ENCODE data around the gene ADCYAP1.

Gene ADCYAP1

GRCh38 chr18:910247-910646 lies 5.6 kb downstream of the ADCYAP1 start:
- no peak for DNase-seq

DNA sequence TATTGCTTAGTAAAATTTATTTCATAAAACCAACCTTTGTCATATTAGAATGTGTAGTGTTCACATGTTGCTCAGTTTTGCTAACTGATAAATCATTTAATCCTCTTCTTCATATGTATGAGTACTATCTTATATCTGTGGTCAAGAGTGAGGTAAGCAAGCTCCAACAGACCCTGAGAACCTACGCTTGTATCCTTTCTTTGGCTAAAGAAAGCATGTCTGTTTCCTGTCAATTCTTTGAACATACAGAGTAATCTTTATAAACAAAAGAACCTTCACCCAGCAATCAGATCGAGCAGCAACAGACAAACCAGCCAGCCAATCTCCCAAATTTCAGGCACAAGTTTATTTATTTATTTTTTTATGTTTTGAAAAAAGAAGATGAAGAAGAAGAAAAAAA lies 6.4 kb downstream of the ADCYAP1 start:
- DNase-seq: no peak

GRCh38 chr18:911486-911885 lies 6.8 kb downstream of the ADCYAP1 start:
- no peak for DNase-seq

GRCh38 chr18:916562-916961 lies 11.9 kb downstream of the ADCYAP1 start:
- no peak for DNase-seq

GRCh38 chr18:919078-919477 lies 14.4 kb downstream of the ADCYAP1 start:
- DNase-seq: no peak

- DNase-seq: no peak
These were observed 18.6 kb downstream of the ADCYAP1 start for GRCh38 chr18:923144-923866.

GRCh38 chr18:924987-925386 lies 20.3 kb downstream of the ADCYAP1 start:
- no peak for DNase-seq

DNA sequence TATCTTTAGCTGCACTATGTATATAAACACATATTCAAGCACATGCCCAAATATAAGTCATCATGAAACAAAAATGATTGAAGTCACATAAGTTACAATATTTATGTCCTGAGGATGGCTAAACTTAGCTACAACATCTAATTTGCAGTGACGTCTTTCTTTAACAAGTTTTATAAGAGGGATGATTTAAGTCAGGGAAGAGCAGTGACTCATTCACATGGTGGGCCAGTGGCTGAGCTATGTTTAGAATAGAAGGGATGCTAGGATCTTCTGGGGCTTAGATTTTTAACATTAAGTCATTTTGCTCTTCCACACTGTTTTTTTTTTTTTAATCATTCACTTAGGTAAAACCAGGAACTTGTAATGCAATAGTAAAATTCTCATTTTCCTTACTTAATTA lies 22.3 kb downstream of the ADCYAP1 start:
- no peak for DNase-seq

- DNase-seq: no peak
These were observed 28.4 kb downstream of the ADCYAP1 start for GRCh38 chr18:933082-933481.

GRCh38 chr18:934518-935133 lies 30.0 kb downstream of the ADCYAP1 start:
- no peak for DNase-seq

DNA sequence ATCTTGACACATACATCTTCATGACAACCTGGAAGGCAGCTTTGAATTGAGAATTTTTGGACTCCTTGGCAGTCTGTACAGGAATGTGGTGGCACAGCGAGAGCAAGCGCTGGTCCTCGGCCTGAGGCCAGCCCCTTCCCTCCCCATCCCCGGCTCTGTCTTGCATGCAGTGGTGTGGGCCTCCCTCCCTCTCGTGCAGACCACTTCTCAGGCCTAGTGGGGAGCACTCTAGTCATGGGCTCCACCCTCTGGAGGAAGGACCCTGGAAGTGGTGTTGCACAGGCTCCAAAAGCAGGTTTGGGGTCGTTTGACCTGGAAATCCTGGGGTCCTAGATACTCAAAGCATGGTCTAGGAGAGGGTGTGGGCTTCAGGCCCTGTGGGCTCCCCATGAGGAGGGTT lies 32.3 kb downstream of the ADCYAP1 start:
- no peak for DNase-seq

- DNase-seq: no peak
These were observed 34.5 kb downstream of the ADCYAP1 start for GRCh38 chr18:939166-939565.

DNA sequence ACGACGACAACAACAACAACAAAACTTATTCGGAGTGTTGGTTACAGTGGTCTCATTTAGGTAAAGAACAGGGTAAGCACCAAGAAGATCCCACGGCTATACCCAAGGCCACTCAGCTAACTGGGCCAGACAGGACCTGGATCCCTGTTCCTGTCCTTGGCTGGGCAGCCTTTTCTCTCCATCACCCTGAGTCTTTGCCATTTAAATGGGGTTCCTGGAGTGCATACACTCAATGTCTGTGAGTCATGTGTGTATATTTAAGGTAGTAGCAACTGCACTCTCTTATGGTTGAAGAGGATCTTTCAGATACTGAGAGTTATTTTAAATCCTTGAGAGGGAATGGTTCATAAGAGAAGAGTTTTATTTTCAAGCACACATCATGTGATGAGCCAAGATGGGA lies 35.3 kb downstream of the ADCYAP1 start:
- no peak for DNase-seq

GRCh38 chr18:941331-941730 lies 36.7 kb downstream of the ADCYAP1 start:
- DNase-seq: no peak

DNA sequence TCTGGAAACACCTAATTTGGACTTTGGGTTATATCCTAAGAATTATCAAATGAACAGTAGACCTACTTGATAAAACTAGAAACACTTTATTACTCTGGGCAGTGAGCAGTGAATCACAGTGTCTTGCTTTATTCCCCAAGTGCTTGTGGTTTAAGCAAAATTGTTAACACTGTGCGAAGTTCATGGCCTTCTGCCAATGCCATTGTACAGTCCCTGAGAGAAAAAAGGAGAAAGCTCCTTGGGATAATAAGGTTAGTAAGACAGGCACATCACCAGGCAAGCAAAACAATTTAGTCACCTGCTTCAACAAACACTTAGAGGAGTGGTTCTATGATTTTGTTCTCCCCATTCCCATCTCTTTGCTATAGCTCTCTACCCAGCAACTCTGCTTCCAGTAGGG lies 39.8 kb downstream of the ADCYAP1 start:
- DNase-seq: no peak

DNA sequence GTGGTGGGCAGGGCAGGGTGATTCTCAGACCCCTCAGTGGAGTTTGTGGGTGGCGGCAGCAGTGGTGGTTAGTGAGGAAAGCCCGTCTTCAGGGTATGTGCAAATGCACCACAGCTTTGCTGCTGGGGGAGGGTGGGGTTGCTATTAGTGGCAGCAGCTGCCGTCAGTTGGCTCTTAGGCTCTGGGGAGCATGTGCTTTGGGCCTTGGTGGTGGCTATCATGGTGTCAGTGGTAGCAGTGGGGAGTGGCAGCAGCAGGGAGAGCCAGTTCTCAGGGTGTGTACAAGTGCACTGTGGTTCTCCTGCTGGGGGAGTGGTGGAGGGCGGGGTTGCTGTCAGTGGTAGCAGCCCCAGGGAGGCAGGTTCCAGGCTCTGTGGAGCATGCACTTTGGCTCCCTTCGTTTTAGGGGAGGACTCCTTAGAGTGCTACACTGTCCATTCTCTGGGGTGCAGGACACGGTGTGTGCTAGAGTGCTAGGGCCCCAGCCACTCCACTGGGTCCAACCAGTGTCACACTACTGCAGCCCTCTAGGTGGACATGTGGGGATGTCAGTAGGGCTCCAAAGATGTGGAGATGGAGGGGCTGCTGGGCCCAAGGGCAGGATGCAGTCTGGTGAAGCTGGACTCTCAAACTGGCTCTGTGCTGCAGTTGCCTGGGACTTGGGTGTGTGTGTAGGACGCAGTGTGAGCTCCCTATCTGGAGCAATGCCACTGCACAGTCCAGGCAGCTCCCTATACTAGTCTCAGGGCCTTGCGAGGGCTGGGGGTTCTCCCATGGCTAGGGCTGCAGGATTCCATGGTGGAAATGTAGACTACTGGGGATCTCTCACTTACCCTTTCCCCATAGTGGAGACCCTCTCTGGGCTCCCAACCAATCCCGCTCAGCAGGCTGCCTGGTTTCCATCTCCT lies 45.3 kb downstream of the ADCYAP1 start:
- no peak for DNase-seq

DNA sequence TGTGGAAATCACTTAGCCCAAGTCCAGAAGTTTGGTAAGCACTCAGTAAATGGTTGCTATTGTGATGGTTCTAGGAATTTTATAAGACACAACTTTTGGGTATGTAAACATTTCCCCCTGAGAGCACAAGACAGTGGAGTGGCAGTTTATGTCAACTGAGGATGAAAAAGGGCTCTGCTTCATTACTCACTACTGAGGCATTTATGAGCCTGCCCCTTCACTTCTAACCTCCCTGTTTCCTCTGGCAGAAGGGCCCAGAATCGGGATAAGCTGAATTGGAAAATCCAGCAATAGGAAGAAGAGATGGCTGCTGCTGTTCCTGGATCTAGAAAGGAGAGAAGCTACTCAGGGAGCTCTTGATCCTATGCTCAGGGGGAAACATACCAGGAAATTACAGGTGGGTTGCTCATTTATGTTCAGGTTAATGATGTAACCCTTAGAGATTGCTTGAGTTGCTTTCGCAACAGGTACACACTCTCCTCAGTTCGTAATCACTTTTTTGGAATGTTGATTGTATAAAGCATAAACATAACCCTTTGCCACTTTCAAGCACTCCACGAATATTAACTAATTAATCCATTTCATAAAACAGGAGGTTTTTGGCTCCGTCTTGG lies 46.3 kb downstream of the ADCYAP1 start:
- no peak for DNase-seq

DNA sequence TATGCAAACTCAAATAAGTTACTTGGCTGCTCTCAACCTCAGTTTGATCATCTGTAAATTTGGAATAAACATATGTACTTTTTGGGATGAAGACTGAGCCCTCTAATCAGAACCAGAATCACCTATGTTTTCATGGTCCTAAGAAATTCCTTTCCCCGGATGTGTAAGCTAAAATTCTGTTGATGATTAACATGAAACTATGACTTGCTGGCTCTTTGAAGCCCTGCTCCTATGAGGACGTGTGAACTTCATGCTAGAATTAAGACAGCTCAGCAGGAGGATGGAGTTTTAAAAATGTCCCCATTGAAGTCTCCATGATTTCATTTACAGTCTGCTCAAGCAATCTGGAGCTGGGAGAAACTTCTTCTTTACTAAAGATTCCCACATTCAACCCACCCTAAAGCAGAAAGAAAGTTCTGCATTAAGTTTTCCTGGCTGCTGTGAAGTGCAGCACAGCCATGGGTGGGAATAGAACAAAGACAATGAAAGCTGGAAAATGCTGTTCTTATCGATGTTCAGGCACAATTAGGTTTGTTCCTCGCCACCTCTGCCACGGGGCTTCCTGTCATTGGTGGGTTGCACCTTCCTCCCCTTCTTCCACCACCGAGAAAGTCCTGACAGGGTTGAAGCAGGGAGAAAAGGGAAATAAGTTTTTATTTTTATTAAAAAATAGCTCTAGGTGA lies 50.9 kb downstream of the ADCYAP1 start:
- no peak for DNase-seq

DNA sequence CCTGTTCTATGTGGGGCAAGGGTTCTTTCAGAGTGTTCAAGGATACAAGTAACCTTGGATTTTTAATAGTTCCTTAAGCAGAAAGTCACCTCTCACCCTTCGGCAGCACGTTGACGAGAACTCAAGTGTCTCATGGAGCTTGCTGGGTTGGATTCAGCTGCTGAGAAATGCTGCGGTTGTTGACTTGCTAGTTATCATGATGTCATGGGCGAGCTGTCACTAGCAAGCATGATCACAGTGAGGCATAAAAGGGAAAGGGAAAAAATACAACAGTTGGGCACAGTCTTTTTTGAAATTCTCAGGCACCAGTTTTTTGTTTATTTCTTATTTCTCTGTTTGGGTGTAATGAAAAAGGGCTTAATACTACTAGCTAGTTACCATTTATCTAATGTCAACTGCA lies 53.2 kb downstream of the ADCYAP1 start:
- no peak for DNase-seq

GRCh38 chr18:959854-960253 lies 55.2 kb downstream of the ADCYAP1 start:
- DNase-seq: no peak
